GM12892 (cell line): Measurements from ENCODE around the gene ADAMTS4.

Experiments
- POLR2A ChIP-seq: IDR thresholded peaks from 2 replicates; pipeline ENCODE4 v1.6.1; 2011; ENCODE audit warnings: low read depth, low read length, control low read depth
- POLR2AphosphoS5 ChIP-seq: IDR thresholded peaks from 2 replicates; pipeline ENCODE4 v1.6.1; 2011; ENCODE audit warnings: low read depth, low read length, control low read depth
- TAF1 ChIP-seq: IDR thresholded peaks from 2 replicates; pipeline ENCODE4 v1.6.1; 2011; ENCODE audit warnings: low read depth, mild to moderate bottlenecking, control low read depth, low read length, borderline replicate concordance

DNA sequence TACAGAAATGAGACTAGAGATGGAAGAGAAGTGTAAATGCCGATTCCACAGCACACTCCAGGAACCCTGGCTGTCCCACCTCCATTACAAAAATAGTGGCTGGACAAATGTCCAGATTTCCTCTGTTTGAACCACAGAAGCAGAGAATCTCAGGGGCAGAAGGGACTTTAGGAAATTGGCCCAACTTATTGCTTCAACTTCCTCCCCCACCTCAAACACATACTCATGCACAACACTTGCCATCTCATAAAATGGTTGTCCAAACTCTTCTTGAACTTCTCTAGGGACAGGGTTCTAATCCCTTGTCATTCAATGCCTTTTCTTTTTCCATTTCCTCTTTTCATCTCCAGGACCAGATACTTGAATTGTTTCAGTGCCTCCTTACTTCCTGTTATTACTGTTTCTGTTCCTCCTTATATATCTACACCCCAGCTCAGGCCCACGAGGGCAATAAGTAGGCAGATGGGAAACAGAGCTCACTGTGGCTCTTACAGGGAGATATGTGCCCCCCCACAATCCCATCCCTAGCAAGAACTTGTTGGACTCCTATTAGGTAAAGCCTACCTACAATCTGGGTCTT lies 13.0 kb downstream of the ADAMTS4 start:
- 0 out of 2 replicates have a peak, but pooled peaks have one; percentile 15 for TF ChIP-seq POLR2A
- no peak for TF ChIP-seq TAF1
- TF ChIP-seq POLR2AphosphoS5: no peak
